HFFc6 (cell line): ENCODE measurements around the gene DNAJB8. TPM values are rescaled to one million over a fixed set of nuclear protein-coding genes. Genes with fewer than 3 reads are reported as not detected.

Experiments
- DNase-seq: peaks from one replicate; pipeline ENCODE4 v3.0.0-alpha.2; 2018
- H3K27ac Mint-ChIP-seq: 2 replicates; pipeline ENCODE4 v1.8.0; 2020; ENCODE audit warnings: mild to moderate bottlenecking, mixed read lengths
- H3K27me3 Mint-ChIP-seq: 2 replicates; pipeline ENCODE4 v1.8.0; 2021; ENCODE audit warnings: mild to moderate bottlenecking, moderate library complexity, mixed read lengths; ENCODE audit not compliant: insufficient read depth
- H3K36me3 Mint-ChIP-seq: 2 replicates; pipeline ENCODE4 v1.8.0; 2021; ENCODE audit warnings: low read depth, mixed read lengths
- H3K4me1 Mint-ChIP-seq: 2 replicates; pipeline ENCODE4 v1.8.0; 2020; ENCODE audit warnings: low read depth, mixed read lengths
- H3K4me3 Mint-ChIP-seq: 2 replicates; pipeline ENCODE4 v1.8.0; 2020; ENCODE audit warnings: mild to moderate bottlenecking, moderate library complexity, mixed read lengths
- H3K9me3 Mint-ChIP-seq: 2 replicates; pipeline ENCODE4 v1.8.0; 2020; ENCODE audit warnings: mild to moderate bottlenecking, mixed read lengths
- CTCF ChIP-seq: fragments of 200-600 bp; sonication (generic); IDR thresholded peaks from 2 replicates; pipeline ENCODE4 v1.5.0; 2021; ENCODE audit warnings: antibody characterized with exemption, mild to moderate bottlenecking
- total RNA-seq, 6 experiments: library from RNA; stranded (reverse); fragmentation: NEBNext Ultra II Directional; extraction: Animal tissue kit (Norgen Biotek cat#: 25700); gene quantifications; 2 replicates in 1 of 6; 3 replicates in 5 of 6; pipeline ENCODE4 v1.2.3, GENCODE V29; 2021

Gene DNAJB8
- total RNA-seq, 6 experiments from 2014 or later = not detected

GRCh38 chr3:128478576-128479506 lies 12.2 kb upstream of the DNAJB8 start:
- no peak for TF ChIP-seq CTCF

GRCh38 chr3:128476659-128477058 lies 10.0 kb upstream of the DNAJB8 start:
- H3K4me3 Mint-ChIP-seq = no peak overlapping the region
- no peak for DNase-seq
- H3K9me3 Mint-ChIP-seq = peaks cover under 1% of the 10 kb centered on the region; the same call in 1 of the 2 replicates
- H3K4me1 Mint-ChIP-seq = peaks cover under 1% of the 10 kb centered on the region; the same call in 1 of the 2 replicates
- H3K27me3 Mint-ChIP-seq = peaks cover 9% of the 10 kb centered on the region
- H3K27ac Mint-ChIP-seq = no peak overlapping the region
- no peak for TF ChIP-seq CTCF
- peaks cover 20% of the 10 kb centered on the region for H3K36me3 Mint-ChIP-seq

More at GRCh38 chr3:128478576-128479506, 12.2 kb upstream of the DNAJB8 start:
- H3K27ac Mint-ChIP-seq = no peak overlapping the region
- H3K27me3 Mint-ChIP-seq = peaks cover 5% of the 10 kb centered on the region; the same call in 1 of the 2 replicates
- peaks cover 29% of the 10 kb centered on the region for H3K36me3 Mint-ChIP-seq
- H3K9me3 Mint-ChIP-seq = no peaks in the 10 kb centered on the region
- H3K4me1 Mint-ChIP-seq = peaks cover 22% of the 10 kb centered on the region
- no peak overlapping the region for H3K4me3 Mint-ChIP-seq
- DNase-seq = no peak

GRCh38 chr3:128475355-128475754 lies 8.7 kb upstream of the DNAJB8 start:
- H3K27me3 Mint-ChIP-seq = peaks cover 17% of the 10 kb centered on the region
- H3K4me1 Mint-ChIP-seq = no peaks in the 10 kb centered on the region
- peaks cover 24% of the 10 kb centered on the region for H3K36me3 Mint-ChIP-seq
- peaks cover 5% of the 10 kb centered on the region; the same call in 1 of the 2 replicates for H3K9me3 Mint-ChIP-seq
- TF ChIP-seq CTCF = no peak
- no peak for DNase-seq
- H3K4me3 Mint-ChIP-seq = no peak overlapping the region
- H3K27ac Mint-ChIP-seq = no peak overlapping the region

GRCh38 chr3:128473737-128474136 lies 7.0 kb upstream of the DNAJB8 start:
- Mint-ChIP-seq H3K27me3 (peaks cover 18% of the 10 kb centered on the region), H3K27ac (no peak overlapping the region), H3K4me1 (no peaks in the 10 kb centered on the region), H3K36me3 (peaks cover 14% of the 10 kb centered on the region), H3K9me3 (peaks cover 5% of the 10 kb centered on the region; the same call in 1 of the 2 replicates), H3K4me3 (no peak overlapping the region)
- no peak for DNase-seq
- TF ChIP-seq CTCF = no peak

DNA sequence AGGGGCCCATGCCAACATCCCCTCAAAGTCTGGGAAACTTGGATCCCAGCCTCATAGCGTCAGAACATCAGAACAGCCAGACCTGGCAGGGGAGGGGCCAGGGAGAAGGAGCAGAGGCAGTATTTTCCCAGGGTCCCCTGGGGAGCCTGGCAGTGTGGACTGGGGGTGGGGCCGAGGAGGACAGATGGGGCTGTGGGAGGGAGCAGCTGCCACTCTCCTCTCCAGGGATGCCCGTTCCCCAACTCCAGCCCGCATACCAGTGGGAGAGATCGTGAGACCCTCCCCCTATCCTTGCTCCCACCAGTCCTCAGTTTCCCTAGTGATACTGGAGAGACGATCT lies 6.5 kb upstream of the DNAJB8 start:
- no peaks in the 10 kb centered on the region for H3K4me1 Mint-ChIP-seq
- no peak for DNase-seq
- no peak overlapping the region for H3K27ac Mint-ChIP-seq
- H3K36me3 Mint-ChIP-seq = peaks cover 8% of the 10 kb centered on the region; the same call in 1 of the 2 replicates
- H3K9me3 Mint-ChIP-seq = peaks cover 5% of the 10 kb centered on the region; the same call in 1 of the 2 replicates
- no peak overlapping the region for H3K4me3 Mint-ChIP-seq
- no peak for TF ChIP-seq CTCF
- peaks cover 21% of the 10 kb centered on the region for H3K27me3 Mint-ChIP-seq
